KG1 (cell line): Measurements from ENCODE around the gene PPP1R1C.
A peak's percentile ranks its signal among the peaks of the same experiment; 100 is the strongest.

Experiments used
- DNase-seq: peaks from one replicate; lab custom pipeline; 2025; lab: John Stamatoyannopoulos, UW

Gene PPP1R1C

DNA sequence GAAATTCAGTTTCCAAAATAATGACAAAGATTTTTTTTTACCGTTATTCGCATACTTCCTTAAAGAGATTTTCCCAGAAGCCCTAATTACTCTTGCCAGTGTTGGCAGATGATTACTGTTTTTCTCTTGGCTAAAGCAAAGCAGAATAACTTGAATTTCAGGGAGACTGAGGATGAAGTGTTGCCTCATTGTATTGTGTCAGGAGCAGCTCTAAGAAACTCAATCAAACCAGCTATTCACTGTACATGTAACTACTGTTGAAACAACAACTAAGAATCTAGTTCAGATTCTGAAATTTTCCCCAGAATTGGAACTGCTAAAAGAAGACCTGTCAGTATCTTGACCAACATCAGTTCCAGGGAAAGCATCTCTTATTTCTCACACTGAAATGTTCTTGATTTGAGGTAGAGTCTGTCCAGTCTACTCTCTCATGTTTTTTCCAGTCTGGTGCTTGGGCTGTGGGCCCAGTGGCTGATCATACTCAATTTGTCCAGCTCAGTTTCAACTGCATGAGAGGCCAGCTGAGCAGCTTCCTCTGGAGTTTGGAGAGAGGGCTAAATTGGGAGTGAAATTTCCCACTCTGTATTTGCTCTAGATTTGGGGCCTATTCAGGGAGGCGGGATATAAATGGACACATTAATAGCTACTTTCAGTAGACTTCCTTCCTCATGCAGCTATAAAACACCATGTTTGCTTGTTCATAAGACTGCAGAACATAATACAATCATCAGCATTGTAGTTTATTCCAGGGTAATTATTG, 78.5 kb downstream of the PPP1R1C start:
- no peak for DNase-seq

DNA sequence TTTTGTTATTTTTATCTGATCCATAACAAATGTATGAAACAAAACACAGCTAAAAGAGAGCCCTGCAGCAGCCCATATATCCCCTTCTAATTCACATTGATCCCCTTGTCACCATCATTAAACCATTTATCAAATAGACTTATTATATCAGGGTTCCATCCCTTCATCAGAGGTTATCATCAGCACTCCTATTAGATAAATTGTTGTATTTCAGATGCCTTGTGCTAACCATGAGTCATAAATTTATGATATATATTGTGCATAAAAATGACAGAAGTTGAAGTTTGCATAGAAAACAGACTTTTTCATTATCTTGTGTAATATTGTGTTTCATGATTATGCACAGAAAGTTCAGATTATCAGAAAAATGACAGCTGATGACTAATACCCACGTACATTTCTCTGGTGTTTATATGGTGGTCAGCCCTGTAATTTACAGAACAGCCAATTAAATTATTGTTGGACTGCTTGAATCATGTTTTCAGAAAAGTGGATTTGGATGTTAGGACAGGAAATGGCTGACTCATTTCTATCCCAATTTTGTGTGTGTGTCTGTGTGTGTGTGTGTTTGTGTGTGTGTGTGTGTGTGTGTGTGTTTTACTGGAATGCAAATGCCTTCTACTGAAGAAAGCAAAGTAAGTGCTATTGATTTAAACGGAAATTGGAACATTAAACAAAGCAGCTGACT, 80.9 kb downstream of the PPP1R1C start:
- no peak for DNase-seq

- no peak for DNase-seq
Observed at GRCh38 chr2:182067393-182067792, 81.7 kb downstream of the PPP1R1C start.

- DNase-seq, result no peak
Observed at GRCh38 chr2:182068811-182069210, 83.2 kb downstream of the PPP1R1C start.

DNA sequence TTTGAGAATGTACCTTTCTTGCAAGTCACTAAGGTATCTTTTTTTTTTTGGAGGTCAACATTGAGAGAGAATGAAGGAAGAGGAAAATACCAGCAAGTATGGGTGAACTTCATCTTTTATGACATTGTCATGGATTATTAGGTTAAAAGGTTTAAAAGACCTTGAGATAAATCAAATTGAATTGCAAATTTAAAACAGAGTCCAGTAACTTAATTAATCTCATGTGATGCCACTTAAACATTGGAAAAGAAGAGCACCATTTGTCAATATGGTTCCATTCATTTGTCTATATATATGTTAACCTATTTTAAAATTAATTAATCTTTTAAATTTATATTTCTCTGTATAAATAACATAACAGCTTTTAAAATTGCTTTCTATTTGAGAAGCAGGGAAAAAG, 83.8 kb downstream of the PPP1R1C start:
- DNase-seq, result no peak

DNA sequence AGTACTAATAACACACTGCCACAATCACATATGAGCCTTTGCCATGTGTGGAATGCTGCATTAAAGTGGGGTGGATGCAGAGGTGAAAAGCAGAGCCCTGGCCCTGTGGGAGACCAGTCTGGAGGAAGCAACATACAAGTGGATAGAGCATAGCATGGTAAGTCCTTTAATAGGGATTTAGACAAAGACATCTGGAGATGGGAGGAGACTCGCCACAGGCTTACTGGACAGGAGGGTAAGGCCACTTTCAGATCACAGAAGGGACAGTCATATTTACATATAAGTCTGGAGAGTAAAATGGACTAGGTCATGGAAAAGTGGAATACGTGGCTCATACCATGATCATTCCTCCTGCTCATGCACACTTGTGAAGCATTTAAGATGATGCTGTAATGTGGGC, 84.3 kb downstream of the PPP1R1C start:
- no peak for DNase-seq

DNA sequence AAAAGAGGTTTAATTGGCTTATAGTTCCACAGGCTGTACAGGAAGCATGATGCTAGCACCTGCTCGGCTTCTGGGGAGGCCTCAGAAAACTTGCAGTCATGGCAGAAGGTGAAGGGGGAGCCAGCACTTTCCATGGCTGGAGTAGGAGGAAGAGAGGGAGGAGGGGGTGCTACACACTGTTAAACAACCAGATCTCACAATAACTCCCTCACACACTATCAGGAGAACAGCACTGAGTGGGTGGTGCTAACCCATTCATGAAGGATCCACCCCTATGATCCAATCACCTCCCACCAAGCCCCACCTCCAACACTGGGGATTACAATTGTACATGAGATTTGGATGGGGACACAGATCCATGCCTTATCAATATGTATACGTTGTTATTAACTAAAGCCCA, 85.1 kb downstream of the PPP1R1C start:
- DNase-seq, result no peak

- no peak for DNase-seq
Observed at GRCh38 chr2:182072861-182073260, 87.2 kb downstream of the PPP1R1C start.

DNA sequence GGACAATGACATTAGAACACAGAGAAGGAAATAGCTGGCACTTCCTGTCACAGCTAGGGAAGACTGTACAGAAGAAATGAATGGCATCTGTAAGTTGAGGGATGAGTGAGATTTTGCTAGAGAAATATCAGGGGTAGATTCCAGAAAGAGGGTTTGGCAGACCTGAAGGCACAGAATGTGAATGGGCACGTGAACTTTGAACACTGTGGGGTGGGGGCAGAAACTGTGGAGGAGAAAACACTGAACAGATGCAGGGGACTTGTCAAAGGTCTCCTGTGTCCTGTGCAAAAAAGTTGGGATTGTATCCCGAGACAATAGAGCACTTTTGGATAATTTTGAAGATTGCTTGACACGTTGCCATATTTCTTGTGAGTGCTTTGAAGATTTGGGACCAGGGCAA, 88.0 kb downstream of the PPP1R1C start:
- no peak for DNase-seq

- no peak for DNase-seq
Observed at GRCh38 chr2:182077023-182077422, 91.4 kb downstream of the PPP1R1C start.

GRCh38 chr2:182077448-182078142, 91.9 kb downstream of the PPP1R1C start:
- DNase-seq, result peak; percentile 69

GRCh38 chr2:182078988-182079602, 93.4 kb downstream of the PPP1R1C start:
- DNase-seq, result no peak

DNA sequence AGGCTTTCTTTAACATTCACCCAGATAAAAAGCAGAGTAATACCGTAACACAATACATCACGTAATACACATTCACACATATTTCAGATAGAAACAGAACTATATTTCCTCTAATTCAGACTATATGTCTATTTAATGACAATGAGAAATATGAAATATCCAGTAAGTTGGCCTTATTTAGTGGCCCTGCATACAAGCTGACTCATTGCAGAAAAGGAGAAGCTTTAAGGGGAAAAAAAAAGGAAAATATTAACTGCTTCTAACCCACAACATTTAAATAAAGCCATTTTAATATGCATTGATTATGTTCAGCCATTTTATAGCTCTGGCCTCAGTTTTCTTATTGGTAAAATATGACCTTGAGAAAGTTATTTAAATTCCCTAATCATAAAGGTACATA, 94.8 kb downstream of the PPP1R1C start:
- no peak for DNase-seq

GRCh38 chr2:182081602-182082260, 96.1 kb downstream of the PPP1R1C start:
- no peak for DNase-seq

GRCh38 chr2:182088681-182089320, 103.1 kb downstream of the PPP1R1C start:
- no peak for DNase-seq

GRCh38 chr2:182090486-182090885, 104.8 kb downstream of the PPP1R1C start:
- no peak for DNase-seq

DNA sequence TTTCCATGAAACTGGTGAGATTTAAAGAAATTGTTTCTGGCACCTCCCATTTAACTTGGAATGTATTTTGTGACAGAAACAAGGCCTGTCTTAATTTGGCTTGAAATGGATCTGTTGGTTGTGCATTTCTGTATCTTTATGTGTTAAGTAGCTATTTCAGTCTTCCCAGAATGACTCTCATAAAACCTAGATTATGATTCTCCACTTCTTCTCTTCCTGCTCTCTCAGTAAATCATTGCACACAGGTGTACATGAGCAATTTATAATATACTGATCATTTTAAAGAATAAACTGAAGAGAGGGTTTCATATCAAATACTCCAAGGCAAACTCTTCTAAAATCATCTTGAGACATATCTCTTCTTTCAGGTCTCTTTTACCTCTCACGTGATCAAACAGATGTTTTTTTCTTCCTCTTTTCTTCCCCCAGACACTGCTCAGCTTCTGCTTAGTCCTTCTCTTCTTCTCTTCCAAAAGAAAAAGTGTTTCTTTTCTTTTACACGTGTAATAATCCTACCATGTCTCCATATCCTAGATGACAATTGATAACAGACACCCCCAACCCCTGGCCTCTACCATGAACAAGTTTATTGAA, 112.0 kb downstream of the PPP1R1C start:
- peak; percentile 12 for DNase-seq

DNA sequence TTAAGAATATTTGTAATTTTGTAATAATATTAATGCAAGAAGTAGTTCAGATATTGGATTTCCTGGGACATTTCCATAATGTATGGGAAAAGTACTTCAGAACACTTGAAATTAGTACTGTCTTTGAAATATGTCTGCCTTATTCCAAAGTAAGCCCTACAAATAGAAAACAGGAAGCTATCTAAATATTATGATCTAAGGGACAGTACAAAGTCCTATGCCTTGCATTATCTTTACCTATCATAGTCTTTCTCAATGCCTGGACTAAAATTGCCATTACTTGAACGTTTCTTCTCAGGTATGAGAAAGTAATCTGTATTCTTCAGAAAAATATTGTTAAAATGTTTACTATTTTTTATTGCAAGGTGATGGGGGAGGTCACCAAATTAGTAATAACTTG, 113.0 kb downstream of the PPP1R1C start:
- no peak for DNase-seq

DNA sequence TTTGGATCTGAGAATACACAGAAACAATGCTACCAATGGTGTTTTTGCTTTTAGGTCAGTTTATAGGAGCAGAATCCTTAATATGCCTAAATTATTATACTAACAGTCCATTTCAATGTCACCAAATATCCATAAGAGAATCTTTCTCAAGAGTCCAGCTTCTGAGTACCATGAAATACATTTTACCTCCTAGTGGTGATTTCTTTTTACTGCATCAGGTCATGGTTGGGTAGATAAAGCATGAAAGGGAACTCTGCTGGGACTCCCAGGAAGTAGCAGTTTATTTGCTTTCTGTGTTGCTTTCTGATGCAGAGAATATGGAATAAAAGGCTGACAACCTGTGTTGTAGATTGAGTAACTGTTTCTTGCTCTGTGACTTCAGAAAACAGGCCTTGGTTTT, 115.6 kb downstream of the PPP1R1C start:
- no peak for DNase-seq

DNA sequence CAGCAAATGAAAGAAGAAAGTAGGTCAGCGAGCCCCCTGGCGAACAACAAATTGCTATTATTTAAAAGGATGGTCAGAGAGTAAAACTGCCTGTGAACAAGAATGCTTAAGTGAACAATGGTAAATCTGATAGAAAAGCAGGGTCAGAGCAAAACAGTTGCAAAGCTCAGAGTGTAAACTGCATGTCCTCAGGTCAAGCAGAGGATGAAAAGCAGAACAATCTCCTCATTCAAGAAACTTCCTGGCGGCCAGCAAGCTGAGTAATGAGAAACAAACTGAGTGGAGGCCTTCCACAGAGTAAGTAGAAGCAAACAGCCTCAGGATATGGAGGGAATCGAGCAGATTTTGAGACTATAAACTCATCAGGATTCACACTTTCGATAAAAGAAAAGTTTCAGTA, 117.9 kb downstream of the PPP1R1C start:
- no peak for DNase-seq

- DNase-seq, result no peak
Observed at GRCh38 chr2:182110347-182110746, 124.7 kb downstream of the PPP1R1C start.
